Ishikawa (cell line): ENCODE data around the gene MYO5C.

Experiments used
- CEBPB ChIP-seq: IDR thresholded peaks from 2 replicates; pipeline ENCODE4 v1.6.1; 2012
- CREB1 ChIP-seq: IDR thresholded peaks from 2 replicates; pipeline ENCODE4 v1.6.1; 2012; ENCODE audit warnings: low read depth
- EGR1 ChIP-seq: IDR thresholded peaks from 2 replicates; pipeline ENCODE4 v1.6.1; 2012
- EP300 ChIP-seq: IDR thresholded peaks from 2 replicates; pipeline ENCODE4 v1.6.1; 2012; ENCODE audit warnings: borderline replicate concordance
- FOXM1 ChIP-seq: IDR thresholded peaks from 2 replicates; pipeline ENCODE4 v1.6.1; 2012; ENCODE audit warnings: low read depth, borderline replicate concordance
- MAX ChIP-seq: IDR thresholded peaks from 2 replicates; pipeline ENCODE4 v1.6.1; 2012
- NFIC ChIP-seq: IDR thresholded peaks from 2 replicates; pipeline ENCODE4 v1.6.1; 2012
- RAD21 ChIP-seq: IDR thresholded peaks from 2 replicates; pipeline ENCODE4 v1.6.1; 2012; ENCODE audit warnings: low read depth
- REST ChIP-seq: IDR thresholded peaks from 2 replicates; pipeline ENCODE4 v1.6.1; 2012; ENCODE audit warnings: low read depth, mild to moderate bottlenecking
- TAF1 ChIP-seq: IDR thresholded peaks from 2 replicates; pipeline ENCODE4 v1.6.1; 2012; ENCODE audit warnings: low read depth, mild to moderate bottlenecking
- TCF12 ChIP-seq: IDR thresholded peaks from 2 replicates; pipeline ENCODE4 v1.6.1; 2012; ENCODE audit warnings: low read depth
- TEAD4 ChIP-seq: IDR thresholded peaks from 2 replicates; pipeline ENCODE4 v1.6.1; 2012
- USF1 ChIP-seq: IDR thresholded peaks from 2 replicates; pipeline ENCODE4 v1.6.1; 2012
- YY1 ChIP-seq: IDR thresholded peaks from 2 replicates; pipeline ENCODE4 v1.6.1; 2012; ENCODE audit warnings: low read depth
- ZBTB7A ChIP-seq: IDR thresholded peaks from 2 replicates; pipeline ENCODE4 v1.6.1; 2012; ENCODE audit warnings: low read depth

The MYO5C gene

GRCh38 chr15:52243286-52243685 is 52.3 kb downstream of the MYO5C start:
- TF ChIP-seq REST (no peak), FOXM1 (no peak), EGR1 (no peak), CREB1 (no peak), TCF12 (no peak), EP300 (no peak), ZBTB7A (no peak), MAX (no peak)

- no peak for TF ChIP-seq CEBPB
- TF ChIP-seq RAD21, result no peak
- TF ChIP-seq CREB1, result no peak
- TF ChIP-seq EP300, result no peak
- no peak for TF ChIP-seq YY1
- no peak for TF ChIP-seq ZBTB7A
- TF ChIP-seq TAF1, result no peak
- TF ChIP-seq NFIC, result no peak
- TF ChIP-seq REST, result no peak
- TF ChIP-seq MAX, result no peak
- TF ChIP-seq TCF12, result no peak
- TF ChIP-seq FOXM1, result no peak
- TF ChIP-seq EGR1, result no peak
- no peak for TF ChIP-seq USF1
- TF ChIP-seq TEAD4, result no peak
Measured at GRCh38 chr15:52241489-52241888, 54.1 kb downstream of the MYO5C start.

DNA sequence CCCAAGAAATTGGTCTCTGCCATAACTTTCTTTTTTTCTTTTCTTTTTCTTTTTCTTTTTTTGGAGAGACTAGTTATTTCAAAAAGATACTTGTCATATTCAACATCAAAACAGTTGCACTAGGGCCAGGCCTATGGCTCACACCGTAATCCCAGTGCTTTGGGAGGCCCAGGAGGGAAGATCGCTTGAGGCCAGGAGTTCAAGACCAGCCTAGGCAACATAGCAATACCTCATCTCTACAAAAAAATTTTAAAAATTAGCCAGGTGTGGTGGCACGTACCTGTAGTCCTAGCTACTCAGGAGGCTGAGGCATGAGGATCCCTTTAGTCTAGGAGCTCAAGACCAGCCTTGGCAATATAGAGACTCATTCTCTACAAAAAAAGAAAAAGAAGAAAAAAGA is 55.4 kb downstream of the MYO5C start:
- no peak for TF ChIP-seq USF1
- no peak for TF ChIP-seq RAD21
- no peak for TF ChIP-seq YY1
- no peak for TF ChIP-seq CREB1
- no peak for TF ChIP-seq NFIC
- TF ChIP-seq EP300, result no peak
- no peak for TF ChIP-seq TAF1
- no peak for TF ChIP-seq FOXM1
- TF ChIP-seq ZBTB7A, result no peak
- no peak for TF ChIP-seq REST
- TF ChIP-seq TCF12, result no peak
- TF ChIP-seq EGR1, result no peak
- TF ChIP-seq CEBPB, result no peak
- no peak for TF ChIP-seq TEAD4

DNA sequence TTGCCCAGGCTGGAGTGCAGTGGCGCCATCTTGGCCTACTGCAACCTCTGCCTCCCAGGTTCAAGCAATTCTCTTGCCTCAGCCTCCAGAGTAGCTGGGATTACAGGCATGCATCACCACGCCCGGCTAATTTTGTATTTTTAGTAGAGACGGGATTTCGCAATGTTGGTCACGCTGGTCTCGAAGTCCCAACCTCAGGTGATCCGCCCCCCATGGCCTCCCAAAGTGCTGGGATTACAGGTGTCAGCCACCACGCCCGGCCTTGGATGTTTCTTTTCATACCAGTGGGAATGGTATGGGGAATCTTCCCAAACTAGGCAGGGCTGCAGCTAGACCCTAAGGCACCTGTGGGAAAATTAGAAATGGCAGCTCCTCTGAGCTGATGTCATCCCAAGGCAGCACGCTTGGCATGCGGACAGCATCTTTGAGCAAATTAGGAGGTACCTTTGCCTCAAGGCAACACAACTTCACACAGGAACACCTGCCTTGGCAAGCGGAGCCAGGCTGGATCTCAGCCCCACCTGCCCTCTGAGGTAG is 56.5 kb downstream of the MYO5C start:
- 0 out of 2 replicates have a peak, but pooled peaks have one; percentile 9 for TF ChIP-seq CEBPB

- TF ChIP-seq EGR1 (no peak), USF1 (no peak), EP300 (no peak), CREB1 (no peak), FOXM1 (no peak), CEBPB (no peak), RAD21 (no peak), ZBTB7A (no peak), TCF12 (no peak), REST (no peak), MAX (no peak)
Measured at GRCh38 chr15:52238149-52238548, 57.5 kb downstream of the MYO5C start.
